NCI-H1417 treated with DMSO at 0.1 percent for 48 hours (cell line): ENCODE measurements around the gene PPP2R2B.
A peak's percentile ranks its signal among the peaks of the same experiment; 100 is the strongest.
"Not testable (repeated sequence)": the region's sequence is repeated elsewhere in the genome, so short reads cannot be mapped to it uniquely, and the experiment has no call there.

Experiments used
- DNase-seq: peaks from one replicate; lab custom pipeline; 2025; lab: John Stamatoyannopoulos, UW

Gene PPP2R2B

GRCh38 chr5:146652547-146652946 lies 226.0 kb downstream of the PPP2R2B start:
- no peak for DNase-seq

- DNase-seq = no peak
Measured at GRCh38 chr5:146647656-146648199, 230.8 kb downstream of the PPP2R2B start.

DNA sequence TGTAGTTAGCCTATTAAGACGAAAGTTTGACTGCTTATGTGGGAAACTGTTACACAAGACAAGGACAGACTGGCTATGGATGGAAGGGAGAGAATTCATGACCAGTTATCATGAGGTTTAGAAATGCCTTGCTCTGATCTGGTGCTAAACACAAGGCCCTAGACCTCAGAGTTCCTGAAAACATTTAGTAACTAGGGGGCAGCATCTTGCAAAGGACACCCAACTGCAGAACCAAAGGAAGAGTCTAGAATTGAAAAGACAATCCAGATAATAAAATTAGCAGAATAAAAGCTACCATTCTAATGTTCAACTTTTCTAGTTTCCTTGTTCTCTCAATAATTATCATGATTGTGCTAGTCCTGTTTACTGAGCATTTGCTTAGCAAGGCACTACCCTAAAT lies 232.1 kb downstream of the PPP2R2B start:
- DNase-seq = no peak

- no peak for DNase-seq
Measured at GRCh38 chr5:146645342-146645741, 233.2 kb downstream of the PPP2R2B start.

- DNase-seq = no peak
Measured at GRCh38 chr5:146644831-146645230, 233.7 kb downstream of the PPP2R2B start.

DNA sequence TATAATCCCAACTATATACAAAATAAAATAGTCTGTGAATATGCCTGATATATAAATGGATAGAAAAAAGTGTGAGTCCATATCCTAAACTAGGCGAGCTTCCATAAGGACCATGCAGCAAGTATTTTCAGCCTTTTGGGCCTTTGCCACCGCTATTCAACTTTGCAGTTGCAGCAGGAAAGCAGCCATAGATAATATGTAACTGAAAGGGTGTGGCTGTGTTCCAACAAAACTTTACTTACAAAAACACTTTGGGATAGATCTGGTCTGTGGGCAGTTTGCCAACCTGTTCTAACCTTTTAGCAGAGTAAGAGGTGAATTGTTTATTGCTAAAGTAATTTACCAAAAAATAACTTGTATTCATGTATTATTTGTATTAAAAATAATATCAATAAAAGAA lies 234.8 kb downstream of the PPP2R2B start:
- no peak for DNase-seq

DNA sequence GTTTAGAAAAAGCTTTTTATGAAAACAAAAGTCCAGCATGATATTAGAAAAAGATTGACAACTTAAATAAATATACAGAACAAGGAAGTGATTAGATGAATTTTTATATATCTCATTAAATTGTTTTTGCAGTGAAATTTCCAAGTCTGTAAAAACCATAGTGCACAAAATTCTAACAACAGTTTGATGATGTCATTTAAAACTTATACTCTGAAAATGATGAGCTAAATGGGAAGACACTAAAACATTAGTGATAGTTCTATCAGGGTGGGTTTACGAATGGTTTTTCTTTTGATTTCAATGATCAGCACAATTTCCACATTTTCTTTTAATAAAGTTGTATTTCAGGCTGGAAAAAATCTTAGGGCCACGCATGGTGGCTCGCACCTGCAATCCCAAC lies 236.1 kb downstream of the PPP2R2B start:
- no peak for DNase-seq

DNA sequence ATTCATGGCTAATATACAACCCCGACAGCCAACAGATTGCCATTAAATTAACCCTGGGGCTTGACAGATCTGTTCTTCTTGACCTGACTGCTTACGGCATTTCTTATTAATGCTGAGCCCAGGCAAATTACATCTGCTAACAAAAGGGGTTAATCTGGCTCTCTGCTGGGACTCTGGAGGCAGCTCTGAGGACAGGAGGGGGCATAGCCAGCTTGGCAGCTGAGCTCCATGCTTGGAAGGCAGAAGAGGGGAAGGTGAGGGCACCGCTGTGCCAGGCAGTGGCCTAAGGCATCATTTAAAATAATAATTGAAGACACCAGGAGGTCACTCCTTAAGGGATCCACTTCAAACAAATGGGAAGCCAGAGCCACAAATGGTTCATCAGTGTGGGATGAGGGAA lies 236.6 kb downstream of the PPP2R2B start:
- no peak for DNase-seq

- no peak for DNase-seq
Measured at GRCh38 chr5:146640285-146640896, 238.2 kb downstream of the PPP2R2B start.

GRCh38 chr5:146635443-146635842 lies 243.1 kb downstream of the PPP2R2B start:
- DNase-seq = no peak

- DNase-seq = no peak
Measured at GRCh38 chr5:146633323-146633764, 245.2 kb downstream of the PPP2R2B start.

- no peak for DNase-seq
Measured at GRCh38 chr5:146632620-146633322, 245.8 kb downstream of the PPP2R2B start.

GRCh38 chr5:146630472-146630871 lies 248.1 kb downstream of the PPP2R2B start:
- DNase-seq = no peak

DNA sequence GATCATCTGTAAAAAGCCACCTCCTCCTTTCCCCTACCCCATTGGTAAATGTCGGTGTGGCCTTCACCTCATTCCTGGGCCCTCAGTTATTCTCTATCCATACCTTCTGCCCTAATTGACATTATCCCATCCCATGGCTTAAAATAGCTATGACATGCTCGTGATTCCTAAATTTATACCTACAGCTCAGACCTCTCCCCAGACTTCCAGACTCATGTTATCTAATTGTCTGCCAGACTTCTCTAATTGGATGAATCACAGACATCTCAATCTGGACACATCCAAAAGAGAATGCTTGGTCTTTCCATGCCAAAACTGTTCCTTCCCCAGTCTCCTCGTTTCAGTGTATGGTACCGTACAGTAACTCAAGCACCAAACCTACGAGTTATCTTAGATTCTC lies 249.6 kb downstream of the PPP2R2B start:
- DNase-seq = no peak

GRCh38 chr5:146626936-146627335 lies 251.6 kb downstream of the PPP2R2B start:
- DNase-seq = no peak

DNA sequence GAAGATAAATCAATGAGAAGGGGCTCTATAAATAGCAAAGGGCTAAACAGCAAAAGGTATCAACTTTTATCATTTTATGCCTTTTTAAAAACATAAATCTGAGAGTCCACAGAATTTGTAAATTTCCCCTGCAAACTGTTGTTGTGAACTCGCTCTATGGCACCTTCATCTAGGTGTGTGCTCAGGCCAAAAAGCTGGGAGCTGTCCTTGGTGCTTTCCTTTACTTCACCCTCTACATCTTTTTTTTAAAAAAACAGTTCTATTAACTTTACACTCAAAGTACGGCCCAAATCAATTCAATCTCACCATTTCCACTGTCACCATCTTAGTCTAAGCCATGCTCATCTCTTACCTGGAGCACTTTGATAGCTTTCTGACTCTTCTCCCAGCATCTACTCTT lies 254.4 kb downstream of the PPP2R2B start:
- no peak for DNase-seq

DNA sequence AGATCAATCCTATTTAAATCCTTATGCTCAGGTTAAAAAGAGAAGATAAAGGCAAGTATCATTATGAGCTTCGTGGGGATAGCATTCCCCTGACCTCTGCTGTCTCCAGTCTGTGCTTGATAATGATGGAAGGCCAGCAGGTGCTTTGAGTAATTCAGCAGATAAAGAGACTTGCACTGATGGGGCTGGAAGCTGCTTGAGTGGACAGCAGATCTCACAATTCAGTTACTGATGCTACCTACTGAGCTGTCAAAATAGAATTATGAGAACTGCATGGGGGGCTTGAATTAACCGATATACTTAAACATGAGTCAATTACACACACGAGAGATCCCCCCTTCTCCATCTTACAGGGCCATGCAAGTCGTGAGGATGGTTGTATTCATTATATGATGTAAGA lies 254.9 kb downstream of the PPP2R2B start:
- DNase-seq = no peak

DNA sequence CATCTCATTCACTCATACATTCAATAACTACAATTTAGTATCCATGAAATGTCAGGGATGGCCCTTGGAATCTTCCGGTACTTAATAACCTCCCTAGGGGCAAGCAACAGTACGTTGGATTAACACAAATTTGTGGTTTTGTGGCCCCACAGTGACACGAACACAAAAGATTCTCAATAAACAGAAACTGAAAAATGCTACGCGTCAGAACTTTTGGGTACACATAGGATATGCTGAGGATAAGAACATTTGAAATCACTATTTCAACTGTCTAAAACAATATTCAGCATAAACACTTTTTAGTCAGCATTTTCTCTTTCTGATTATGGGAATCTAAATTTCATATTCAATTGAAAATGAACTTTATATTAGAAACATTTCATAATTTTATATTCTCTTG lies 255.5 kb downstream of the PPP2R2B start:
- no peak for DNase-seq

DNA sequence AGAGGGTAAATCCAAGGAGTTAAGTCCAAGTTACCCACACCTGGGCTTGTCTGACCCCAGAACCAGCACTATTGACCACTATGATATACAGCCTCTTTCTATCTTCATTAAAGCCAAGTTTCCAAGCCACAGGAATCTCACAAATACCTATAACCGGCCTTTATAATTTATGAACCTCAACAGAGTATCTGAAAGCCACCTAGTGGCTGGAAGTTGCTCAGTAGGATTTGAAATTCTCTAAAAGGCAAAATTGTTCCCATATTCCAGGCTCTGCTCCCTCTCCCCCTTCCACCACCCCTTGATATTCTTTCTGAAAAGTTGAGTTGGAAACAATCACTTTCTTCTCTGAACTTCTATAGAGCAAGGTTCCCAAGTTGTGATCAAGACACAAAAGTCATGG lies 256.2 kb downstream of the PPP2R2B start:
- no peak for DNase-seq

DNA sequence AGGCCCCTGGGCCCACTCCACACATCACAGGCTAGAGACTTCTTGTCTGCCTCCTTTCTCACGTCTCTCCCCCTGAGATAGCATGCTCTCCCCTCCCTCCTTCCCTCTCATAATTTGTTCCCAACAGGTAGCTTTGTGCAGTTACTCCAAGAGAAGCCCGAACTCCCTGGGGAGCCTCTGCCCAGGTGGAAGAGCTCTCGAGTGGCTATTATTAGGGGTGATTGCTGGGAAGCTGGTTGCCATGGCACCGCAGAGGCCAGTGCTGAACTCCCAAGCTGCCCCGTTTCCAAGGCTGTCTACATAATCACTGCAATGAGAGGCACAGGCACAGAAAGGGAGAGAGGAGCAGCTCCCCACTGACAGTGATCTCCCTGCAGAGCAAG lies 257.9 kb downstream of the PPP2R2B start:
- peak; percentile 61 for DNase-seq

DNA sequence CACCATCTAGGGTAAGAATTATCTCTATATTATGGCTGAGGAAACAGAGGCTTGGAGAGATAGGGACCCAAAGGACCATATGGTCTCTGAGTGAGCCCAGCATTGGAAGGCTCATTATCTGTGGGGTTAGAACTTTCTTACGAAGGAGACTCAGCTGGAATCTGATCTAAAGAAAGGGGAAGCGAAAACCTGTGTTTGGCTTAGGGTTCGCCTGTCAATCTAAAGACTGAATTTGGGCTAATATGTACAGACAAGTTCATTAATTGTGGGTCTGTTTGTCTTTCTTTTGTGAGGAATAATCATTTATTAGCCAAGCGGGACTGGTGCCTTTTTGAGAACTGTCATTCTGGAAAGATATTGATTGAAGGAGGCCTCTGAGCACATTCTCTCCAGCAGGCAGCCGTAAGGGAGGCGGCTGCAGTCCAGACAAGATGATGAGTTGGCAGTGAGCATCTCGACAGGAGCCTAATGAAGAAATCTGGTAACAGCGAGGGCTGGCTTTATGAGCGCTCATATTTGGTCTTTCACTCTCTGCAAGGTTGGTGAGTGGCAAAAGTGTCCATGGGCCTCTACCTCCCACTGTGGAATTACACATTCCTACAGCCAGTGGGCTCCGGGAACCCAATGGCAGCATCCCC lies 258.4 kb downstream of the PPP2R2B start:
- no peak for DNase-seq

DNA sequence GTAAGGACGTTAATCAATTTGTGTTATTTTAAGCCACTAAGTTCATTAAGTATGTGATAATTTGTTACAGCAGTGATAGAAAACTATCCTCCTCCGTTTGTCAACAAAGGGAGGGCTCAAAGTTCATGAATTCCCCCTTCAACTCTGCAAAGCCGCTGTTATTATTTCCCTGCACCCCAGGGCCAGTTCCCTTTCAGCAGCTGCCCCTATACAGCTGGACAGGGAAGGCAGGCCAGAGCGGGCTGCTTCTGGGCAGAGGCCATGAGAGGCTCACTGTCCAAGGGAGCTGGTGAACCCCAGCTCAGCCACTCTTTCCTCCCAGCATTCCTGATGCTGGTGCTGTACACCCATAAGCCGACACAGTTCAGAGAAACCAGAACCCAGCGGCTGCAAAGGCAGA lies 260.1 kb downstream of the PPP2R2B start:
- DNase-seq = no peak

- DNase-seq = not testable (repeated sequence)
Measured at GRCh38 chr5:146609731-146610130, 268.8 kb downstream of the PPP2R2B start.
